Lung (tissue), 12 donors: ENCODE data around the gene MAP7D1. TPM values are rescaled to one million over a fixed set of nuclear protein-coding genes. Genes with fewer than 3 reads are reported as not detected.

Source experiments
- ATAC-seq: fragments of 200-7000 bp; cut with Tn5 transposase; one replicate; pipeline ENCODE4 v1.9.1; 2020; ENCODE audit warnings: moderate number of reproducible peaks; ENCODE audit not compliant: insufficient read depth, low FRiP score
- DNase-seq, 3 donors: peaks; one replicate each; pipeline ENCODE4 v3.0.0-alpha.2; 2013 to 2017
- H3K27ac ChIP-seq, 2 donors: one replicate each; pipeline ENCODE4 v1.5.1; 2013; ENCODE audit warnings: mild to moderate bottlenecking in 2 of 2, moderate library complexity in 2 of 2, control low read depth in 1 of 2, inconsistent platforms in 1 of 2, low read depth in 1 of 2, low read length in 1 of 2
- H3K27me3 ChIP-seq, 3 donors: one replicate each; pipeline ENCODE4 v1.5.1; 2013; ENCODE audit warnings: low read length in 2 of 3; ENCODE audit not compliant: control insufficient read depth in 3 of 3, insufficient read depth in 3 of 3
- H3K36me3 ChIP-seq, 4 donors: one replicate each; pipeline ENCODE4 v1.5.1; 2013; ENCODE audit warnings: low read length in 4 of 4, mild to moderate bottlenecking in 1 of 4, moderate library complexity in 1 of 4; ENCODE audit not compliant: control insufficient read depth in 4 of 4, insufficient read depth in 4 of 4
- H3K4me1 ChIP-seq, 5 donors: one replicate each; pipeline ENCODE4 v1.5.1; 2013; ENCODE audit warnings: low read length in 5 of 5, mild to moderate bottlenecking in 2 of 5, moderate library complexity in 1 of 5; ENCODE audit not compliant: control insufficient read depth in 5 of 5, insufficient read depth in 5 of 5
- H3K4me3 ChIP-seq: one replicate; pipeline ENCODE4 v1.5.1; 2013; ENCODE audit warnings: mild to moderate bottlenecking, control low read depth, moderate library complexity
- H3K9ac ChIP-seq, 2 donors: one replicate each; pipeline ENCODE4 v1.5.1; 2013; ENCODE audit warnings: low read length in 2 of 2, control low read depth in 1 of 2; ENCODE audit not compliant: insufficient read depth in 1 of 2
- H3K9me3 ChIP-seq, 4 donors: one replicate each; pipeline ENCODE4 v1.5.1; 2013; ENCODE audit warnings: low read length in 3 of 4, mild to moderate bottlenecking in 1 of 4, moderate library complexity in 1 of 4; ENCODE audit not compliant: control insufficient read depth in 4 of 4, insufficient read depth in 3 of 4
- CTCF ChIP-seq: IDR thresholded peaks from 2 replicates; pipeline ENCODE4 v1.5.1; 2012; ENCODE audit warnings: mild to moderate bottlenecking; ENCODE audit errors: control extremely low read depth, extremely low read depth
- WGBS, 2 donors: extraction: QIAGEN DNeasy Blood & Tissue Kit; methylation state at CpG; one replicate each; pipeline ENCODE4 v1.1.7; 2013; 5-methylcytosine and 5-hydroxymethylcytosine counted together
- polyA plus RNA-seq, 2 donors: library from polyadenylated mRNA; stranded (reverse); fragments of 200-250 nt; gene quantifications; one replicate each; pipeline ENCODE4 v1.2.1, GENCODE V29; 2013
- total RNA-seq, 2 donors: library from RNA; depleted of rRNA in 1 of 2; stranded (reverse); fragments of >200 nt in 1 of 2; gene quantifications; one replicate each; pipeline ENCODE4 v1.2.1, GENCODE V29; 2014 to 2021
- donor health status: control.
- donor health status: control.
- donor health status: Bipolar disorder and iron deficiency.
- donor health status: healthy.
- donor health status: DM: yes; HTN: yes; CAD: no.

Gene MAP7D1
- total and polyA plus RNA-seq, 4 donors = 47.3 to 140 (median 78.5) TPM

- Histone ChIP-seq H3K4me1 (peaks cover 0 to 9% (median 0%) of the 10 kb centered on the region in 5 donors), H3K36me3 (peaks cover 18 to 69% (median 53%) of the 10 kb centered on the region in 4 donors), H3K9me3 (peaks cover 0 to 2% (median 0%) of the 10 kb centered on the region in 4 donors), H3K9ac (no peak overlapping the region), H3K4me3 (no peak overlapping the region), H3K27ac (peak overlapping the region in 1 of 2 donors; percentile 34), H3K27me3 (no peaks in the 10 kb centered on the region)
- WGBS, 2 donors = 96 to 99% methylated on average over 21 of the region's 21 CpGs
- ATAC-seq (no peak), DNase-seq (no peak)
- no peak for TF ChIP-seq CTCF
Observed at GRCh38 chr1:36172017-36172747, 16.2 kb downstream of the MAP7D1 start.

GRCh38 chr1:36172983-36173382 lies 17.0 kb downstream of the MAP7D1 start:
- H3K27me3 ChIP-seq = no peaks in the 10 kb centered on the region
- no peak overlapping the region for H3K4me3 ChIP-seq
- no peaks in the 10 kb centered on the region for H3K9me3 ChIP-seq
- DNase-seq (no peak), ATAC-seq (no peak)
- H3K27ac ChIP-seq = peak overlapping the region in 1 of 2 donors; percentile 39
- WGBS, 2 donors = 85 to 96% methylated on average over 2 of the region's 2 CpGs
- H3K36me3 ChIP-seq = peaks cover 23 to 70% (median 55%) of the 10 kb centered on the region in 4 donors
- no peak overlapping the region for H3K9ac ChIP-seq
- TF ChIP-seq CTCF = no peak
- peaks cover 0 to 7% (median 0%) of the 10 kb centered on the region in 5 donors for H3K4me1 ChIP-seq

GRCh38 chr1:36174713-36175112 lies 18.8 kb downstream of the MAP7D1 start:
- Histone ChIP-seq H3K27me3 (no peaks in the 10 kb centered on the region), H3K4me3 (no peak overlapping the region), H3K9ac (no peak overlapping the region), H3K36me3 (peaks cover 28 to 85% (median 58%) of the 10 kb centered on the region in 4 donors), H3K27ac (peak overlapping the region; percentile 46 to 73), H3K9me3 (no peaks in the 10 kb centered on the region), H3K4me1 (peaks cover 0 to 7% (median 0%) of the 10 kb centered on the region in 5 donors)
- 85 to 90% methylated on average over 11 of the region's 11 CpGs for WGBS, 2 donors
- TF ChIP-seq CTCF = no peak
- DNase-seq (no peak), ATAC-seq (no peak)
